Fibroblast of villous mesenchyme (primary cell): Measurements from ENCODE around the gene EIF4G3. TPM values are rescaled to one million over a fixed set of nuclear protein-coding genes. Genes with fewer than 3 reads are reported as not detected.
A peak's percentile ranks its signal among the peaks of the same experiment; 100 is the strongest.

Source experiments
- DNase-seq: peaks from one replicate; pipeline ENCODE4 v3.0.0-alpha.2; 2010; ENCODE audit warnings: low read depth
- H3K4me3 ChIP-seq: 2 replicates; pipeline ENCODE4 v1.5.1; 2011; ENCODE audit warnings: low read depth, mild to moderate bottlenecking, low read length
- total RNA-seq: library from RNA; depleted of rRNA; stranded (reverse); fragments of >200 nt; gene quantifications from 2 replicates; pipeline ENCODE4 v1.2.3, GENCODE V29; 2012
- TF ChIP-seq, protein P1 (sequence below): IDR thresholded peaks from 2 replicates; pipeline ENCODE4 v1.5.1; 2012; ENCODE audit warnings: low read depth, mild to moderate bottlenecking, low read length; ENCODE audit not compliant: insufficient read depth

EIF4G3 gene
- total RNA-seq, 1 donor = 66.5 TPM

DNA sequence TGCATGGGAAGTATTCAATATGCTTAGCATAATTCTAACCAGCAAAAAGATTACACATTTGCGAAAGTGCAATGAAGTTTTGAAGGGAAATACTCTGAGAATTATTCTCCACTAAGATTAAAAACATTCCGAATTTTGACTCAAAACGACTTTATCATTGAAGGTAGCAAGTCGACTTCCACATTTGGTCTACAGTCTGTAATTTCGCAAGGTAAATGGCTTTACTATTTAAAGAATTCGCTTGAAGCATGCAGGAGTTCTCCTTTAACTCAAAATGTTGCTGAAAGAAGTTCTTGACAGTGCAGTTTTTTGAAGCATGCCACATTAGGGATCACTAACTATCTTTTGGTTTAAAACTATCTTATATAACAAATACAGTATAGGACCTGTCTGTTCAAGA, 228.6 kb downstream of the EIF4G3 start:
- no peak overlapping the region for H3K4me3 ChIP-seq
- no peak for DNase-seq
- TF ChIP-seq, protein P1, sequence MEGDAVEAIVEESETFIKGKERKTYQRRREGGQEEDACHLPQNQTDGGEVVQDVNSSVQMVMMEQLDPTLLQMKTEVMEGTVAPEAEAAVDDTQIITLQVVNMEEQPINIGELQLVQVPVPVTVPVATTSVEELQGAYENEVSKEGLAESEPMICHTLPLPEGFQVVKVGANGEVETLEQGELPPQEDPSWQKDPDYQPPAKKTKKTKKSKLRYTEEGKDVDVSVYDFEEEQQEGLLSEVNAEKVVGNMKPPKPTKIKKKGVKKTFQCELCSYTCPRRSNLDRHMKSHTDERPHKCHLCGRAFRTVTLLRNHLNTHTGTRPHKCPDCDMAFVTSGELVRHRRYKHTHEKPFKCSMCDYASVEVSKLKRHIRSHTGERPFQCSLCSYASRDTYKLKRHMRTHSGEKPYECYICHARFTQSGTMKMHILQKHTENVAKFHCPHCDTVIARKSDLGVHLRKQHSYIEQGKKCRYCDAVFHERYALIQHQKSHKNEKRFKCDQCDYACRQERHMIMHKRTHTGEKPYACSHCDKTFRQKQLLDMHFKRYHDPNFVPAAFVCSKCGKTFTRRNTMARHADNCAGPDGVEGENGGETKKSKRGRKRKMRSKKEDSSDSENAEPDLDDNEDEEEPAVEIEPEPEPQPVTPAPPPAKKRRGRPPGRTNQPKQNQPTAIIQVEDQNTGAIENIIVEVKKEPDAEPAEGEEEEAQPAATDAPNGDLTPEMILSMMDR = no peak

DNA sequence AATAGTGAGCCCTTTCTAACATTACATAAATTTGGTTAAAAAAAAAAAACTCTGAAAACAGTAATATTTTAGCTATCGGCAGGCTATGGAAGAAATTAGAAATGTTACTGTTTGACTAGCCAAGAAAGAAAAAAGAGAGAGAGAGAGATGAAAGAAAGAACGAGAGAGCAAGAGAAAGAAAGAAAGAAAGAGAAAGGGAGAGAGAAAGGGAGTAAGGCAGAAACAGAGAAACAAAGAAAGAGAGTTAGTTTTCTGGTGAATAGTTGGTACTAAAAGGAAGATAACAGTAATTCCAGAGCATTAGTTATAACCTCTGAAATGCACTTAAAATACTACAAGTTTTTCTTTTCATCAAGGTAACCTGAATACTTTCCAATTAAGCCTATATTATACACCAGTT, 229.3 kb downstream of the EIF4G3 start:
- TF ChIP-seq, protein P1 = no peak
- H3K4me3 ChIP-seq = no peak overlapping the region
- no peak for DNase-seq

DNA sequence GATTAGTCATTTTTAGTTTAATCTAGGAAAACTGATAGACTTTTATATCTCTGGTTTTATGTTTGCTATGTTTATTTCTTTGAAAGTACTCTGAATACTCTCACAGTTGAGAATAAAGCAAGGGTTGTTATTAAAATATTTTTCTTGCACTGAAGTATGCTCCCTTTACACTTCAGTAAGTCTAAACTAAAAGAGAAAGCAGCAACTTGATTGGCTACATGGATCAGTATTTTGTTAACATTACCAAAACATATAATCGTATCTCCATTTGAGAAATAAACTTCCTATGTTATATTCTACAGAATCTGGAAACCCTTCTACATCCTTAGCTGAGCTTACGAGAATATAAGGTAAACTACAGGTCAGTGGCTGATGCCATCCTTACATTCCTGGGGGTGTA, 240.1 kb downstream of the EIF4G3 start:
- no peak overlapping the region for H3K4me3 ChIP-seq
- peak; percentile 39 for DNase-seq
- TF ChIP-seq, protein P1 = no peak

DNA sequence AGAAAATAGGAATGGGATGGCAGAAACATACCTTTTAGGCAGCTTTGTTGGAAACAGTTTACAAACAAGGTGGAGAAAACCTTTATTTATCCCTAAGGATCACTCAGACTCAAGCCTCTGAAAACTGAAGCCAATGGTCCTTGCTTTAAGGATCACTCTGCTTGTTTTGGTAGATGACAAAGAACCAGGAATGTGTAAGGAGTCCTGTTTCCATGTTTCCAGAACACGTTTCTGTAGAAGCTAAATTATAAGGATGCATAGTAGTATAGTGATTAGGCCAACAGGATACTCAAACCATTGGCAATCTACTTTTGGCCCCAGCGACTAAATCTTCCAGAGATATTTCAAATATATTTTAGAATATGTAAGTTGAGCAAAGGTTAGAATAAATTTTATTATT, 240.5 kb downstream of the EIF4G3 start:
- TF ChIP-seq, protein P1 = no peak
- H3K4me3 ChIP-seq = no peak overlapping the region
- DNase-seq = peak; percentile 14

DNA sequence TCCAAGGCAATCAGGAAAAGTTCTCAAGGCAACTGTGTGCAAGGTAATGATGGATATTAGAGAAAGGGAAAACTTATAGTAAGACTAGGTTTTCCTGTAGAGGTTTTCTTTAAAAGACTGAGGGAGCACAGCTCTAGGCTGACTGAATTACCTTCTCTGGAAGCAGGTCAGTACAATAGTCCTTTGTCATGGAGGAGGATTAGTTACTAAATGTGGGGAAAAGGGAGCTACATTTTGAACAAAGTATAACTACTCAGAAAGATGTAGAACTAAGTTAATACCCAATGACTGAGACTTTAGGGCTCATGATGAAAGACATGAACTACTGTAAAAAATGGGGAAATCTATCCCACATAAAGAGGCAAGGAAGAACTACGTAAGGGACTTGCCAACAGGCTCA, 241.0 kb downstream of the EIF4G3 start:
- TF ChIP-seq, protein P1 = no peak
- no peak overlapping the region for H3K4me3 ChIP-seq
- no peak for DNase-seq

DNA sequence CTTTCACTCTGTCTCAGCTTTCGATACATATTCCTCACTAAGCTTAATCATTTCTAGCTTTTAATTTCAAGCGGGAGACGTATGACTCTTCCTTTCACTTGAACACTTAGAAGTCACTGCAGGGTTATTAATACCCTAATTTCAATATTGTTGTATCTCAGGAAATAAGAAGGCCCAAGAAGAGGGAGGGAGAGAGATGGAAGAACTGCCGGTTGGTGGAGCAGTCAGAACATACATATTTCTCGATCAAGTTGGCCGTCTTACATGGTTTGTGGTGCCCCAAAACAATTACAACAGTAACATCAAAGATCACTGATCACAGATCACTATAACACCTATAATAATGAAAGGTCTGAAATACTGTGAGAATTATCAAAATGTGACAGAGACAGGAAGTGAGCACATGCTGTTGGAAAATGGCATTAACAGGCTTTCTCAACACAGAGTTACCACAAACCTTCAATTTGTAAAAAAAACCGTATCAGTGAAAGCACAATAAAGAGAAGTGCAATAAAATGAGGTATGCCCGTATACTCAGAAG, 244.2 kb downstream of the EIF4G3 start:
- TF ChIP-seq, protein P1 = no peak
- no peak for DNase-seq
- H3K4me3 ChIP-seq = no peak overlapping the region

DNA sequence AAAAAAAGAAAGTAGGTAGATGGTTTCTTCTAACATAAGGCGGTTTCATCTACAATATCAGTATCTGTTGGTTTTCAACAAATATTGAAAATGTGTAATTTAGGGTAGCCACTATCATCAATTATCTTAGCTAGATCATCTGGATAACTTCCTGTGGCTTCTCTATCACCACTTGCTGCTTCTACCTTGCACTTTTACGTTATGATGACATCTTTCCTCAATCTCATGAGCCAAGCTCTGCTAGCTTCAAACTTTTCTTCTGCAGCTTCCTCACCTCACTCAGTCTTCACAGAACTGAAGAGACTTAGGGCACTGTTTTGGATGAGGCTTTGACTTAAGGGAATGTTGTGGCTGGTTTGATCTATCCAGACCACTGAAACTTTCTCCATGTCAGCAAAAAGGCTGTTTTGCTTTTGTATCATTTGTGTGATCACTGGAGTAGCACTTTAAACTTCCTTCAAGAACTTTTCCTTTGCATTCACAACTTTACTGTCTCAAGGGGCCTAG, 244.7 kb downstream of the EIF4G3 start:
- TF ChIP-seq, protein P1 = no peak
- H3K4me3 ChIP-seq = no peak overlapping the region
- DNase-seq = no peak
